ENCODE measurements around the gene OR10A3. TPM values are rescaled to one million over a fixed set of nuclear protein-coding genes. Genes with fewer than 3 reads are reported as not detected.

Gene OR10A3
- total and polyA plus RNA-seq, 2 of the 8 experiments (the other 6 are each of a cell fraction or from before 2014, with no cell fraction given): not detected

GRCh38 chr11:7909585-7910285 lies 31.8 kb downstream of the OR10A3 start:
- Histone ChIP-seq H3K56ac (replicated peaks; ENCODE audit: insufficient read length, low read depth, low read length) (no peak overlapping the region), H4K20me1 (replicated peaks in 1 of 2; ENCODE audit: control insufficient read depth in 1 of 2, insufficient read depth in 2 of 2, low read length in 2 of 2) (no peaks in the 10 kb centered on the region), H2AK5ac (ENCODE audit: low read depth, low read length) (no peak overlapping the region), H3K23ac (ENCODE audit: insufficient read length) (no peak overlapping the region), H3K4me1 (replicated peaks in 1 of 4; ENCODE audit: control insufficient read depth in 3 of 4, insufficient read depth in 4 of 4, low read length in 3 of 4) (peaks cover 6 to 17% (median 12%) of the 10 kb centered on the region in 4 experiments), H2BK15ac (ENCODE audit: low read length) (no peak overlapping the region), H3K9me3 (ENCODE audit: insufficient read depth in 2 of 2, low read depth in 1 of 2, low read length in 1 of 2) (no peaks in the 10 kb centered on the region), H4K91ac (replicated peaks; ENCODE audit: insufficient read length, low read length) (no peak overlapping the region), H3K4ac (replicated peaks; ENCODE audit: insufficient read length, low read depth, low read length) (no peak overlapping the region), H3K79me2 (ENCODE audit: control insufficient read depth in 1 of 2, insufficient read depth in 2 of 2, low read length in 2 of 2) (no peaks in the 10 kb centered on the region), H2BK5ac (ENCODE audit: low read depth, low read length) (peak overlapping the region; percentile 61; the same call in 1 of the 2 replicates), H2BK20ac (ENCODE audit: low read length) (no peak overlapping the region), H3K23me2 (ENCODE audit: low read depth, low read length) (no peaks in the 10 kb centered on the region), H2AFZ (ENCODE audit: low read length) (no peak overlapping the region), H3K18ac (ENCODE audit: extremely low read depth, low read length) (no peak overlapping the region), H3K4me3 (ENCODE audit: extremely low read depth in 1 of 4, insufficient read depth in 2 of 4, low read depth in 3 of 4, low read length in 4 of 4) (no peak overlapping the region), H4K8ac (ENCODE audit: extremely low read depth, insufficient read depth, low read length) (no peak overlapping the region), H3K79me1 (ENCODE audit: low read depth, low read length) (no peaks in the 10 kb centered on the region), H3K27ac (ENCODE audit: low read depth, low read length) (no peak overlapping the region), H3K4me2 (ENCODE audit: insufficient read depth in 1 of 2, low read depth in 2 of 2, low read length in 2 of 2) (no peak overlapping the region), H3K14ac (ENCODE audit: insufficient read length) (no peak overlapping the region), H3K36me3 (ENCODE audit: control insufficient read depth in 2 of 4, insufficient read depth in 4 of 4, low read length in 3 of 4) (no peaks in the 10 kb centered on the region), H2BK120ac (replicated peaks; ENCODE audit: low read depth, low read length) (no peak overlapping the region), H4K5ac (ENCODE audit: insufficient read length, low read depth, low read length) (no peak overlapping the region), H2BK12ac (ENCODE audit: low read depth, low read length) (0 out of 2 replicates have a peak overlapping the region, but pooled peaks have one; percentile 12), H3K27me3 (replicated peaks in 1 of 4; ENCODE audit: control insufficient read depth in 3 of 4, extremely low read depth in 1 of 4, insufficient read depth in 3 of 4, low read length in 3 of 4) (no peaks in the 10 kb centered on the region), H3K9ac (replicated peaks in 1 of 4; ENCODE audit: extremely low read depth in 1 of 4, low read depth in 3 of 4, low read length in 3 of 4) (no peak overlapping the region)
- DNase-seq (ENCODE audit: low read depth in 1 of 2, low spot score in 2 of 2) (no peak), FAIRE-seq (no peak)
- ChIA-PET POLR2A (ENCODE audit: partially characterized antibody) (interaction anchor here (0.8 to 2.3 kb wide), 4 partner anchors 9 to 79 kb away, joined by 3 to 7 read pairs (median 4); no protein-coding TSS in a partner anchor), CTCF (ENCODE audit: partially characterized antibody) (interaction anchor here (1.4 to 4.4 kb wide), 4 partner anchors 13 to 79 kb away, joined by 3 to 27 read pairs (median 18); partner anchors contain the start of gene EIF3F)
- 34% methylated on average over 2 of the region's 2 CpGs; no CpG with 5 or more reads in 1 of the 2 experiments for WGBS, 2 experiments (ENCODE audit: extremely low coverage in 1 of 2, insufficient coverage in 1 of 2, insufficient read length in 1 of 2, insufficient replicate concordance in 2 of 2, low coverage in 1 of 2, low lambda C conversion rate in 2 of 2, missing lambda C conversion rate in 1 of 2)
- TF ChIP-seq CEBPB (IDR thresholded peaks at IDR 0.05; ENCODE audit: low read depth, low read length) (peak; percentile 28; the same call in 1 of the 2 replicates), TBP (IDR thresholded peaks at IDR 0.05; ENCODE audit: low read depth, low read length) (no peak)

Measured in H1 (cell line).